NCI-H2171 treated with DMSO at 0.1 percent for 48 hours (cell line): ENCODE data around the gene C10orf95.
A peak's percentile ranks its signal among the peaks of the same experiment; 100 is the strongest.

ENCODE experiments used
- DNase-seq: peaks from one replicate; lab custom pipeline; 2025; lab: John Stamatoyannopoulos, UW

The C10orf95 gene

DNA sequence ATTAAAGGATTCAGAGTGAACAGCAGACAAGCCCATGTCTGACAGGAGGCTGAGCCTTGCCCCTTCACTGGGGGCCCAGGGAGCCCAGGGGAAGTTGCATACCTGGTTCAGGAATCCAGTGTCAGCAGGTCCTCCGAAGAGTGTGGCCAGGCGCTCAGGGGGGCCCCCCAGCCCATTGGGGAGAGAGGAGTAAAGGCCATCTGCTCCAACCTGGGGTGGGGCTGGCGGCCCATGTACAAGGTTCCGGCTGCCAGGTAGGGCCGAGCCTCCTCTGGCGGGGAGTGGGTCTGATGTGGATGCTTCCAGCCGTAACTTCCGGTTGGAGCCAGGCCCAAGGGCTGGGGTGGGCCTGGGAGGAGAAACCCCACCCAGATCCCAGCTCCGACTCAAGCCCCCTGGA, 35.1 kb downstream of the C10orf95 start:
- no peak for DNase-seq

GRCh38 chr10:102414749-102415148, 36.6 kb downstream of the C10orf95 start:
- no peak for DNase-seq

- no peak for DNase-seq
Observed at GRCh38 chr10:102413806-102414561, 37.4 kb downstream of the C10orf95 start.

GRCh38 chr10:102413053-102413705, 38.2 kb downstream of the C10orf95 start:
- peak; percentile 53 for DNase-seq

GRCh38 chr10:102412293-102412692, 39.0 kb downstream of the C10orf95 start:
- no peak for DNase-seq

DNA sequence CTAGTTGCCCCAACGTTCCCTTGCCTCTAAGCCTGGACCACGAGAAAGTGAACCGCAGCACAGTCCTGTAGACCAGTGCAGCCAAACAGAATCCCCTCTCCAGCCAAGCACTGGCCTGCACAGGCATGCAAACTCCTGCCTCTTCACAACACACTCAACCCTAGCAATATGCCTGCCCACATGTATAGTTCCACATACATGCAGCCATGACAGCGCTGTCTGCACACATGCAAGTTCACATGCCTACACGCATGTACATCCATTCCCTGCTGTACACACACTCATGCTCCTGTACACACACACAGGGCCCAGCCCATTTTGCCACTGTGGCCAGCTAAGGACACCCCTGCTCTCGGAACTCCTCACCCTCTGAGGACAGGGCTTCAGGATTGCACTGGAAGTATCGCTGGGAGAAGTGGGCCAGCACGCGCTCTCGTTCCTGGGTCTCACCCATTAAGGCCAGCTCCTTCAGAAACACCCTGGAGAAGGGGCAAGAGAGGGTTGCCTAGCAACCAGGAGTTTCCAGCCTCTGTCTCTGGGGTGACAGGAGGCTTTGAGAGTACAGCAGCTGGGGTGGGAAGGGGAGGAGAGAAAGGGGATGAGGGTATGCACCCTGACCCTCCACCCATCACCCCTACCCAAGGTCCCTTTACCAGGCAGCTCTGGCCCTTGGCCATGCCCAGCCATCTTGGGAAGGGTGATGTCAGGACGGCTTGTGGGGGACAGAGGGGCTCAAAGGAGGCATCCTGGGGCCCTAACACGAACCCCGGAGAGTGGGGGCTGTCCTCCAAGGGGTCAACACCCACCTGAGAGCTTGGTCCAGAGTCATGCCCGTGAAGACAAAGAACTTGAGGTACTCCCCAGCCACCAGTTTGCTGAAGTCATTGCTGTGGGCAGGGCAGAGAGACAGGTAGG, 39.7 kb downstream of the C10orf95 start:
- no peak for DNase-seq

DNA sequence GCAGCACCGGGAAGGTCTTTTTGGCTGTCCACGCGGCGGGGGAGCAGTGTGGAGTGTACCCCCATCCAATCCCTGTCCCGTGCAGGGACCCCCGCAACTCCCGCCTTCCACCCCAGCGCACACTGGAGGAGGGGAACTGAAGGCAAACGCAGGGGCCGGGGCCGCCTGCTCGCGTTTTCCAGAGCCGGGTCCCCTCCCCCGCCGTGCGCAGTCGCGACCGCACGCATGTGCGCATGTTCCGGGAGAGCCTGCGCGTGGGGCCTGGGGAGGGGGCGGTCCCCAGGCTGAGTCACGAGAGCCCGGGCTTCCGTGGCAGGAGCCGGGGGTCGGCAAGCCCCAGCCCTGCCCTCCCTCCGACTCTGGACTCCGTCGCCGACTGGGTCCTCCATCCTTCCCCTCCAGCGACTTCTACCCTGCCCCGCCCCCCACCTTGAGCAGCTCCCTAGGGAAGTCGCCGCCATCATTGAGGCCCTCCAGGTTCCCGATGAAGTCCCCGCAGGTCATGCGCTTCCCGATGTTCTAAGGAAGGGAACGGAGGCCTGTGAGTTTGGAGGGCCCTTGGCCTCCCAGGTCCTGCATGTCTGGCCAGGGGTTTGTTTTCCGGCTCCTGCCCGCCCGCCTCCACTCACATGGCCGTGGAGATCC, 40.8 kb downstream of the C10orf95 start:
- no peak for DNase-seq

DNA sequence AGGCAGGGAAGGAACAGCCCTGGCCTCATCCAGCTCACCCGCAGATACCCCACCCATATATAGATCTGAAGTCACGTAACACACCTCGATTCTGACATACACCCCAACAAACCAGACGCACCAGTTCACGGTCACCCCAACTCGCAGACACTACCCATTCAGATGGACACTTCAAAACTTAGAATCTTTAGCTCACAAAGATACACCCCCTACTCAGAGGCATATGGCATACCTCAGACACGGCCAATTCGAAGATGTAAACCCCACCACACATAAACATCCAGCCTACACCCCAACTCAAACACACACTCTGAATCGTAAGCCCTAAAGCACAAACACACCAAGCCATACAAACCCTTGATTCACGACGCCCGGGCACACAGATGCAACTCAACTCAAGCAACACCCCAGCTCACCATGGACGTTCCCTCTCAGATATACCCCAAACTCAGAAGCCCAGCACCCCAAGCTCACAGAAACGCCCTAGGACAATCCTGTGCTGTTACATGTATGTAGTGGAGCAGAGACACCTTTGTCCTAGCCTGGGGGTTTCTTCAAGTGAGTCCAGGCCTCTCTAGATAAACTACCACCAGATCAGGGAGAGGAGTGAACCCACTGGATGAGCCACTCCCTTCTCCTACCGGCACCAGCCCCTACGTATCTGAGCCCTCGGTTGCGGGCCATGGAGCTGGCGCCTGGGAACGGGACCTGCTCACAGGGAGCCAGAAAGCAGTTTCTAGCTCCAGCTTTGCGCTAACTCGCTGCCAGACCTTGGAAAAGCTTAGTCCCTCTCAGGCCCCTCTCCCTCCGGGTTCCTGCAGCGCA, 41.5 kb downstream of the C10orf95 start:
- peak; percentile 1 for DNase-seq

DNA sequence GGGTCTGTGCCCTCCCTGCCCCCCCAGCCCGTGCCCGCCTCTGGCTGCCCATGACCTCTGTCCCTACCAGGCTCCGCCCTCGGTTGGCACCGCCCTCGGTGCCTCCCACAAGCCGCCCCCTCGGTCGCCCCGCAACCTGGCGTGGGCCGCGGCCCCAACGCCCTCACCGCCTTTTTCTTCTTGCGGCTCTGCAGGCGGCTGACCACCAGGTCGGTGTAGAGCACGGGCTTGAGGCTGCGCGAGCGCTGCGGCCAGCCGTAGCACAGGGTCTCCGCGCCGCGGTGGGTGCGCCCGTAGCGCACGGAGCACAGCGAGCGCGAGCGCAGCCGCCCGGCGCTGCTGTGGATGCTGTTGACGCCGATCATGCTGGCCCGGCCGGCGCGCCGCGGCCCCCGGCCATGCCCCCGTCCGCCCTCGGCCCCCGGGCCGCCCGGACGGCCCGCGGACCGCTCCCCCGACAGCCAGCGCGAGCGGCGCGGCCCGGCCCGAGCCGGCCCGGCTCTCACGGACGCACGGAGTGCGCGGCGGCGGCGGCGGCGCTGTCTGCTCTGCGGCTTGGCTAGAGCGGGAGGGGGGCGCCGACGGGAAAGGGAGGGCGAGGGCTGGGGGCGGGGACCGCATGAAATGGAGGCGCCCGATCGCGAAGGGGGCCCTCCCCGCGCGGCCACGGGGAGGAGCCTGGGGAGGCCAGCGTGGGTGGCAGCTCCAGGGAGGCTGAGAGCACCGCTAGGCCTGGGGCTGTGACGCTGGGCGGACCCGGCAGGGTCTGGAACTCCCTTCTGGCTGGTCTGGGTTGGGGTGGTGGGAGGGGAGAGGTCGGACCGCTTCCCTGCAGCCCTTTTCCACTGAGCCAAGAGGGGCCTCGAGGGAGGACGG, 42.4 kb downstream of the C10orf95 start:
- peak; percentile 4 for DNase-seq

GRCh38 chr10:102408131-102408727, 43.1 kb downstream of the C10orf95 start:
- no peak for DNase-seq

DNA sequence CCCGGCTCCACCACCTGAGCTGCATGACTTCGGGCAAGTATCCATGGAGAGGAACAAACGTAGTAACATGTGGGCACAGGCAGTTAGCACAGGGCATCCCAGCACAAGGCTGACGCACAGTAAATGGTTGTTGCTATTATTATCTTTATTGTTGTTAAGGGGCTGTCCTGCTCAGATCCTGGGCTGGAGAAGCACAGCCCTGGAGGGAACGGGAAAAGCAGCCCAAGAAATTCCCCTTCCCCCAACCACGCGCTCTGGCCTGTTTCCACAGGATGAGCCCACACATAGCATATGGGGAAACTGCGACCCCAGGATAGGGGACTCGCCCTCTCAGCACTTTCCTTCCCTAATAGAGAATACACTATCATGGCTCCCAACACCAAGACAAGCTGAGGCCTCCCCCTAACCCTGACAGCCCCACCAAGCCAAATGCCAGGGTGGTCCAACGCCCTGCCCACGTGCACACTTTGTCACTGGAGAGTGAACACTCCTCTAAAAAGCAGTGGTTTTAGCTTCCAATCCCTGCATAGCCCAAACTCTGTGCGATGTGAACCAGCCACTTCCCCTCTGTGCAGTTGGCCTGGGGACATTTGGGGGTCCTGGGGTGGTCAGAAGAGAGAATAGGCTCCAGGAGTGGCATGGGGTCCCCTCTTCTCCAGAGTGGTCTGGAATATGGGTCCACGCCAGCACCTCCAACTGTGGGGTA, 43.8 kb downstream of the C10orf95 start:
- DNase-seq: no peak

DNA sequence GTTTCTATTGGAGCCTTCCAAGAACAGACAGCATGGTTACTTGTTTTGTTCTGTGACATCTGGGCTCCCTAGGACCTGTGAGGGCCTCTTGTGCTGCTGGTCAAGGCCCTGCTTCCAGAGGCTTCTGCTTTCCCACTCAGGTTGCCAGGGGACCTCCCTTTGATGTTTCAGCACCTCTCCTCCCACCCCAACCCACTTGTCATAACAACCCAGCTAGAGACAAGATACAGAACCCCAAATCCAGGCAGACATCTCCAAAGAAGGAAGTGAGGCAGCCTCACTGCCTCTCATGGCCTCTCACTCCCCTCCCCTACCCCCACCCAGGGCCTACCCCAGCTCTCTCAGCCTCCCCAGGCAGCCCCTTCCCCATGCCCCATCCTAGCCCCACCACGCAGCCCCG, 44.5 kb downstream of the C10orf95 start:
- DNase-seq: no peak

DNA sequence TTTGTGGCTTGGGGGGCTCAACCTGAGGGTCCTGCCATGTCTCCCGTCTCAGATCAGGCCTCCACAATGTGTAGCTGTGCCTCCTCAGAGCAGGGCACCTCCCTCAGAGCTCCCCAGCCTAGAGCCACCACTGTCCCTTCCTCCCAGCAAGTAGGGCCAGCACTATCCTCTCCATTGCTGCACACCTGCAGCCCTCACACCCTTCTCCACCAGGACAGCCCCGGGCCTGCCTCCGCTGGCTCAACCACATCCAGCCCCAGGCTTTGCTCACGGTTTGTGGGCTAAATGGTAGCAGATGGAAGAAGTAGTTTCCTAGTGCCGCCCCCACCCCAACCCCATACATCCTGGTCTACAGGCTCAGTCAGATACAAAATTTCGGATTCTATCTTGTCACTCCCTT, 45.7 kb downstream of the C10orf95 start:
- no peak for DNase-seq

GRCh38 chr10:102405108-102405571, 46.2 kb downstream of the C10orf95 start:
- no peak for DNase-seq

- no peak for DNase-seq
Observed at GRCh38 chr10:102404361-102405107, 46.8 kb downstream of the C10orf95 start.

GRCh38 chr10:102403115-102403514, 48.2 kb downstream of the C10orf95 start:
- no peak for DNase-seq

- no peak for DNase-seq
Observed at GRCh38 chr10:102402512-102402896, 48.8 kb downstream of the C10orf95 start.
